22Rv1 (cell line): ENCODE measurements around the gene PHOX2A.
"Not testable (repeated sequence)": the region's sequence is repeated elsewhere in the genome, so short reads cannot be mapped to it uniquely, and the experiment has no call there.

Experiments
- H3K27ac ChIP-seq: fragments of 450-650 bp; 2 replicates; pipeline ENCODE4 v1.5.1; 2017
- CTCF ChIP-seq: fragments of 450-650 bp; IDR thresholded peaks from 2 replicates; pipeline ENCODE4 v1.5.1; 2017; ENCODE audit warnings: mild to moderate bottlenecking
- ZFX ChIP-seq: fragments of 450-650 bp; IDR thresholded peaks from 2 replicates; pipeline ENCODE4 v1.6.1; 2017; ENCODE audit warnings: antibody characterized with exemption, borderline replicate concordance

The PHOX2A gene

GRCh38 chr11:72280037-72280436 lies 36.1 kb upstream of the PHOX2A start:
- H3K27ac ChIP-seq = no peak overlapping the region
- no peak for TF ChIP-seq CTCF

- TF ChIP-seq ZFX (no peak), CTCF (no peak)
- H3K27ac ChIP-seq = no peak overlapping the region
Measured at GRCh38 chr11:72278905-72279304, 34.9 kb upstream of the PHOX2A start.

GRCh38 chr11:72274435-72274834 lies 30.5 kb upstream of the PHOX2A start:
- H3K27ac ChIP-seq = no peak overlapping the region
- TF ChIP-seq ZFX (no peak), CTCF (no peak)

GRCh38 chr11:72271980-72272379 lies 28.0 kb upstream of the PHOX2A start:
- H3K27ac ChIP-seq = no peak overlapping the region
- TF ChIP-seq ZFX = no peak
- no peak for TF ChIP-seq CTCF

GRCh38 chr11:72267956-72268617 lies 24.1 kb upstream of the PHOX2A start:
- TF ChIP-seq ZFX = no peak
- no peak for TF ChIP-seq CTCF
- H3K27ac ChIP-seq = no peak overlapping the region

- not testable (repeated sequence) for H3K27ac ChIP-seq
Measured at GRCh38 chr11:72266960-72267359, 23.0 kb upstream of the PHOX2A start.

GRCh38 chr11:72265951-72266350 lies 22.0 kb upstream of the PHOX2A start:
- TF ChIP-seq ZFX (no peak), CTCF (no peak)
- H3K27ac ChIP-seq = no peak overlapping the region

GRCh38 chr11:72263361-72263760 lies 19.4 kb upstream of the PHOX2A start:
- H3K27ac ChIP-seq = no peak overlapping the region
- TF ChIP-seq ZFX = no peak
